HG03575 (cell line): ENCODE results near the gene WDR64.
"Not testable (repeated sequence)": the region's sequence is repeated elsewhere in the genome, so short reads cannot be mapped to it uniquely, and the experiment has no call there.

Experiments used
- ATAC-seq: cut with Tn5 transposase; IDR thresholded peaks from one replicate; pipeline ENCODE4 v1.9.1; 2021; ENCODE audit not compliant: unreplicated experiment, insufficient number of reproducible peaks, low FRiP score; ENCODE audit errors: extremely low read depth

The WDR64 gene

DNA sequence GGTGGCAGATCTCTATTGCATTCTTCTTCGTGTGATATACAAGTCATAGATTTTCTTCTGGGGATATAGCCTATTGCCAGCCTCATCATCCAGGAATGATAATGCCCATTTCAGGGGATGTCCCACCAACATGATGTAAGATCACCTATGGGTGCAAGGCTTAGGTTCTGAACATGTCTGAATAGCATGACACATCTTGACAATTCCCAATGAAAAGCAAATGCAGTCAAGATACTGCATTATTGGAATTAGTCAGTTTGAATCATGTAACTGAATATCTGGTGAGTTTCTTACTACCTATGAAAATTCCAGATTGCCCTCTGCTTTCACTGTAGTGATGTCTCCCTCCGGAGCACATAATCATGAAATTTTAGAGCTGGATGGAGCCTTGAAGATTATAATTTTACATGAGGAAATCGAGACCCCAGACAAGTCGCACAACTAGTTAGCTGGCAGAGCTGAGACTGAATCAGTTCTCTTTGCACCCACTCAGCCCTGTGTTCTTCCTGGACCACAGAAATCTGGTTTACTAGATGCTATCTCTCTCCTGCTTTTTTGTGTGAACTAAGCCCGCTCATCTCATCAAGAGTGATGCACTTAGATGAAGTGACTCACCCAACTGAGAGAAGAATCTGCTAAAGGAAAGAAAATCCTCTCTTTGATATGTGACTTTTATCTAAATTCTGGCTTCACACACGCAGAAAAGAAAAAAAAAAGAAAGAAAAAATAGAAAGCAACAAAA, 65.0 kb downstream of the WDR64 start:
- ATAC-seq: no peak

DNA sequence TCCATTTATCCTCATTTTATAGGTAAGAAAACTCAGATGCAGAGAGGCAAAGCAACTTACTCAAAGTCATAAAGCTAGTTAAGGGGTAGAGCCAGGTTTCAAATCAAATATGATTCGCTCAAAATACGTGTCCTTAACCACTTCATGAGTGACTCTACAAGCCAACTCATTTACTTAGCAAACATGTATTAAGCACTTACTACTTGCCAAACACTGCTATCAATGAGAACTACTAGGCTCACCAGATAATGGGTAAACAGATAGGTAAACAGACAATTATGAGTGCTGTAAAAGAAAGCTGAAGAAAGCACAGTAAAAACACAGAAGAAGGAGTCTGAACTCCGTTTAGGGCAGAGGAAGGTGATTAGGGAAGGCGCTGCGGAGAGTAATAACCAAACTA, 65.9 kb downstream of the WDR64 start:
- ATAC-seq: no peak

- no peak for ATAC-seq
Observed at GRCh38 chr1:241721011-241721410, 68.9 kb downstream of the WDR64 start.

- ATAC-seq: no peak
Observed at GRCh38 chr1:241722947-241723346, 70.9 kb downstream of the WDR64 start.

GRCh38 chr1:241724741-241725356, 72.8 kb downstream of the WDR64 start:
- no peak for ATAC-seq

DNA sequence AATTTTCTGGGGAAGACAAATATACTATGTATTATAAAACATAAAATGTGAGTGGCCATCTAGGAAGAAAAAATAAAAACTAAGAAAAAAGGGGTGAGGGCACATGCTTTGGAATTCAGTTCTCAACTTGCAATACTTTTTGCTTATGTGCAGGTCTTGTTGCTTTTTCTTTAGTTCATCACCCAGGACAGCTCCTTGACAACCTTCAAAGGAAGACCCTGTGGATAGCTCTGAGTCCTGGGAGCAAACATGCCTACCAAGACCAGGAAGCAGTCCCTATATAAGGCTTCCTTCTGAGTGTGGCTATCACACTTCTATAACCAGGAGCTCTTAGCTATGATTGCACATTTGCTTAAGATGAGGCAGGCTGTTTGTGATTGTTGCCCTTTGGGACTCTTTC, 78.0 kb downstream of the WDR64 start:
- ATAC-seq: no peak

DNA sequence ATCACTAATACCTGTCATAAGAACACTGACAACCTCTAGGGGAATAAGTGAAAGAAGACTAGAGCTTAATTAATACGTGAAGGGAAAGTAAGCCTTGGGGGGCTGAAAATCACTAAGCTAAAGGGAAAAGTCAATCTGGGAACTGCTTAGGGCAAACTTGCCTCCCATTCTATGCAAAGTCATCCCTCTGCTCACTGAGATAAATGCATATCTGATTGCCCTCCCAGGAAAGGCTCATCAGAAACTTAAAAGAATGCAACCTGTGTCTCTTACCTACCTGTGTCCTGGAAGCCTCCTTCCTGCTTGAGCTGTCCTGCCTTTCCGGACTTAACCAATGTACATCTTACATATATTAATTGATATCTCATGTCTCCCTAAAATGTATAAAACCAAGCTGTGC, 81.8 kb downstream of the WDR64 start:
- no peak for ATAC-seq

DNA sequence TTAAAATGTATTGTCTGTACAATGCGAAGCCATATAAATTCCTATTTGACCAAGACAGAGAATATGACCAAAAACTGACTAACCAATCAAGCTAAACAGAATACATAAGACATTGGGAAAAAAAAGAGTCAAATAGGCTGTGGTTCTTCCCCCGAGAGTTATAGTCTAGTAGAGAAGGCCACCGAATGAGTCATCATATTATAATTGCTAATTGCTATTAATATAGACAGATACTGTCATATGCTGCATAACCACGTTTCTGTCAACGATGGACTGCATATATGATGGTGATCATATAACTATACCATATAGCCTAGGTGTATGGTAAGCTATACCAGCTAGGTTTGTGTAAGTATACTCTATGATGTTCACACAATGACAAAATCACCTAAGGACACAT, 82.5 kb downstream of the WDR64 start:
- no peak for ATAC-seq

- not testable (repeated sequence) for ATAC-seq
Observed at GRCh38 chr1:241735493-241735926, 83.4 kb downstream of the WDR64 start.

GRCh38 chr1:241736387-241736786, 84.3 kb downstream of the WDR64 start:
- no peak for ATAC-seq

DNA sequence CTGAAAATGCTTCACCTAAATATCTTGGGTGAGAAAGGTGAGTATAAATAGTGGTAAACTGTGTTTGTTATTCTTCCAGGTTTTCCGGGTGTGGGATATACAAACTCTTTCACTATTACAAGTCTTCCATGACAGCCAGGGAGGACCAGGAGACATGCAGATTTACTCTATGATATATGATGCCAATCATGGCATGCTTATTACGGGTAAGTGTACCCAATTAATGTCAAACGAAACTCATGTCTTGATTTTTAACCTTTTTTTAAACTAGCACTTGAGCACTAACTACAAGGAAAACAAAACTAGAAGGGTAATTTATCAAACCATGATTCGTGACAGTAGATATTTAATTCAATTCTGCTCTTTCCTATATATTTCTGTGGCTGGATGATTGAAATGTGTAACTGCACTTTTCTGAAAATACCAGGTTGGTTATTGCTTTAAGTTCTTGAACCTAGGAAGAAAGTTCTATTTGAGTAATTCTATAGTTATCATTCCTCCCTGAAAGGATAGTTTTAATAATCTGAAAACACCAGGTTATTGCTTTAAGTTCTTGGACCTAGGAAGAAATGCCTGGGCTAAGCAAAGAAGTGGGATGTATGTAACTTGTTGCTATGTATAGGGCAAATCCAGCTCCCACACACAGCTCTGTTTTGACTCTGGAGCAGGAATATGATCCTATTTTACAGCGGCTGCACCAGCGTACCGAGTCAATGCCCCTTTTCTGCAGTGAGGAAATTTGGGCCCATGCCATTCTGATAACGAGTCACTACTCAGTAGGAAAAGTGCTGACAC, 86.4 kb downstream of the WDR64 start:
- ATAC-seq: no peak

GRCh38 chr1:241742084-241742483, 90.0 kb downstream of the WDR64 start:
- no peak for ATAC-seq

GRCh38 chr1:241744591-241744990, 92.5 kb downstream of the WDR64 start:
- no peak for ATAC-seq

- no peak for ATAC-seq
Observed at GRCh38 chr1:241747992-241748391, 95.9 kb downstream of the WDR64 start.

DNA sequence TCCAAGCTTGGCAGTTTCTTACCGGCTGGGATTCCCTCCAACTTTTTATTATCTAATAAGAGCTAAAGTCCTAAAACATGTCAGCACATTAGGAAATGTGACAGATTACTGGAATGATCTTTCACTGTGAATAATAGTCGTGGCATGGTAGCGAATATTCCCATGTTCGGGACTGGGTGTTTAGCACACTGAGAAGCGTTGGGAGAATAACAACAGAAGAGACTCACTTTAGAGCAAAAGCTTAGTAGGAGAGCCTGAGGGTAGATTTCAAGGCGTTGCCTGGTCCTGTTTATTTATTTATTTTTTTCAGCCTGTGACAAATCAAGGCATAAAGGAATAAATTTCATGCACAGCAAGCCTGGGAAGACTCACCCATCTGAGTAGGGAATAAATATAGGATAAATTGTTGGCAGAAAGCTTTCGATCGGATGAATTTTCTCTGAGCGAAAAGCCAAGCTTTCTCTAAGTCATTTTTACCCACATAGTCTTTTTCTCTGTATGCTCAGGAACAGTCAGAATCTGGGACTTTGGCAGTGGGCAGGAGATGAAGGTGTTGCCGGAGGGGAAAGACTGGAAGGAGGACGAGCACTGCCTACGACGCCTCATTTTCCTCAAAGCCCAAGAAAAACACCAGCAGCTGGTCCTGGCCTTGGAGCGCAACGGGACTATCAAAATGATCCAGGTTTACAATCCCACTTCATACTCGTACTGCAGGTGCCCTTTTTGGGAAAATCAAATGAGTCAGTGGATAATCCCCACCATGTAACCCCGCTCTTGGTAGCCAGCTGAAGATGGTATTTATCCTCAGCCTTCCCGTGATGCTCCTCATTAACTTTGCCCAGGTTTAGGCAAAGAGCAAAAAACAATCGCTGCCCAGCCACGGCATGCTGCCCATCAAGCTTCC, 97.2 kb downstream of the WDR64 start:
- no peak for ATAC-seq

DNA sequence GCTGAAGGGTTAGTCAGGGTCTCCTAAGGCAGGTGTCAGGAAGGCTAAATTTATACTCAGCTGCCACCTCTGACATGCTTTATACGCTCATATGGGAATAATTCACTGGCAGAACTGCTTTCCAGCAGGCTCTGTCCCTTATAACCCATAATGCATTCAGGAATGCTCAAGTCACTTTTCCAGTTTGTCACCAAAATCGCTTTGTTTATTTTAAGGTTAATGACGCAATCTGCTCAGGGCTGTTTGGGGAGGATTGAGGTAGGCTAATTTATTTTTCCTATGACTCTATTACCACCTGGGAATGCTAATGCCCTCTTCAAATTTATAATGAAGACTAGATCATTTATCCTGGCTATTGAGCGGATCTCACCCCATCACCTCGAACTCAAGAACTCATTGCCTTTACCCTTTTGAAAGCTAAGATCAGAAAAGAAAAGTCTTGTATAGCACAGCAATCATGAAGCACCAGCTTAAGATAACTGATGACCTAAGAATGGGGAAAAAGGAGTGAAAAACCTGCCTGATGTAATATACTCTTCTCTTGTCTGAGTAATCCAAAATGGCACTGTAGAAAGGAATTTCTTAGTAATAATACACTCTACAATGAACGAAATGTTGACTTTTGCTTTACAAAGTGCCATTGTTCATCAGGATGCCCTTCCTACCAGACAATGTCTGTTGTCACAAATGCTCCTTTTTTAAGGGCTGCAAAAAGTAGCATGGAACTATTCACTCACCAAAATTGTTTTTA, 98.0 kb downstream of the WDR64 start:
- no peak for ATAC-seq

GRCh38 chr1:241751524-241751923, 99.4 kb downstream of the WDR64 start:
- no peak for ATAC-seq

GRCh38 chr1:241762713-241763339, 110.7 kb downstream of the WDR64 start:
- no peak for ATAC-seq
